GM12865 (cell line): ENCODE results near the gene CRIP2.

ENCODE experiments used
- DNase-seq: peaks from one replicate; pipeline ENCODE4 v3.0.0; 2010; ENCODE audit warnings: low read depth
- H3K4me3 ChIP-seq: 2 replicates; pipeline ENCODE4 v1.5.1; 2011; ENCODE audit warnings: mild to moderate bottlenecking, low read depth, low read length, control low read depth
- TF ChIP-seq, protein P1 (sequence below): IDR thresholded peaks from 2 replicates; pipeline ENCODE4 v1.5.1; 2011; ENCODE audit warnings: low read length, control low read depth, low read depth, inconsistent platforms; ENCODE audit not compliant: insufficient read depth; ENCODE audit errors: missing control alignments

Gene CRIP2

DNA sequence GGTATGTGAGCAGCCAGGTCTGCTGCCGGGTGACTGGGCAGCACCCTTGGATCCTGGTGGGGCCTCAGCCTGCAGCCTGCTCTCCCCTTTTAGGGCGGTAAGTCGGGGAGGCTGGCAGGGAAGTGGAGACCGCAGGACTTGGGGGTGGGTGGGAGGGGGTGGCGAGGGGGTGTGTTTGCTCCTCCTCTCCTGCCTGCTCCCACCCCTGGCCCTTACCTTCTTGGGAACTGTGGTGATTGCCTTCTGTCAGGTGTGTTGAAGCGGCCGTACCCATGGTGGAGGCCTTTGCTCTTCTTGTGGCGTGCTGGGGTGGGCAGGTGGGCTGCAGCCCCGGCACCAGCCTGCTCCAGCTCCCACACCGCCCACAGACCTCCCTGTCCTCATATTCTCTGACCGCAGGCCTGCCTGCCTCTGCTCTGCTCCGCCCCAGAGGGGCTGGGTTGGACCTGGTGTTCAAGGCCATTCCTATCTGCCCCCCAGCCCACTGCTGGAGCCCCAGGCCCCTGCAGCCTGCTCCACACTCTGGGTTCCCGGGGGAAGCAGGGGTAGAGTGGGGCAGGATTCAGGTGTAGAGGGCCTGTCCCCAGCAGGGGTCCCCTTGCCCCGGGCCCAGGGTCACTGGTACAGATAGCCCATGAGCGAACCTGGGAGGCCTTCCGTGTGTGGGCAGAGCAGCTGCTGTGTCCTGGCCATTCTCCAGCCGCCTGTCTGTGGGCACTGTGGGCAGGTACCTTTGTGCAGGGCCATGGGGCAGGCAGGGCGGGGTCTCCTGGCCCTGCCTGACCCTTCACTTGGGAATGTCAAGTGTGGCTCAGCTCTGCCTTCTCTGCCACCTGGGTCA is 21.6 kb downstream of the CRIP2 start:
- TF ChIP-seq, protein P1, sequence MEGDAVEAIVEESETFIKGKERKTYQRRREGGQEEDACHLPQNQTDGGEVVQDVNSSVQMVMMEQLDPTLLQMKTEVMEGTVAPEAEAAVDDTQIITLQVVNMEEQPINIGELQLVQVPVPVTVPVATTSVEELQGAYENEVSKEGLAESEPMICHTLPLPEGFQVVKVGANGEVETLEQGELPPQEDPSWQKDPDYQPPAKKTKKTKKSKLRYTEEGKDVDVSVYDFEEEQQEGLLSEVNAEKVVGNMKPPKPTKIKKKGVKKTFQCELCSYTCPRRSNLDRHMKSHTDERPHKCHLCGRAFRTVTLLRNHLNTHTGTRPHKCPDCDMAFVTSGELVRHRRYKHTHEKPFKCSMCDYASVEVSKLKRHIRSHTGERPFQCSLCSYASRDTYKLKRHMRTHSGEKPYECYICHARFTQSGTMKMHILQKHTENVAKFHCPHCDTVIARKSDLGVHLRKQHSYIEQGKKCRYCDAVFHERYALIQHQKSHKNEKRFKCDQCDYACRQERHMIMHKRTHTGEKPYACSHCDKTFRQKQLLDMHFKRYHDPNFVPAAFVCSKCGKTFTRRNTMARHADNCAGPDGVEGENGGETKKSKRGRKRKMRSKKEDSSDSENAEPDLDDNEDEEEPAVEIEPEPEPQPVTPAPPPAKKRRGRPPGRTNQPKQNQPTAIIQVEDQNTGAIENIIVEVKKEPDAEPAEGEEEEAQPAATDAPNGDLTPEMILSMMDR: no peak
- H3K4me3 ChIP-seq: no peak overlapping the region
- DNase-seq: no peak

DNA sequence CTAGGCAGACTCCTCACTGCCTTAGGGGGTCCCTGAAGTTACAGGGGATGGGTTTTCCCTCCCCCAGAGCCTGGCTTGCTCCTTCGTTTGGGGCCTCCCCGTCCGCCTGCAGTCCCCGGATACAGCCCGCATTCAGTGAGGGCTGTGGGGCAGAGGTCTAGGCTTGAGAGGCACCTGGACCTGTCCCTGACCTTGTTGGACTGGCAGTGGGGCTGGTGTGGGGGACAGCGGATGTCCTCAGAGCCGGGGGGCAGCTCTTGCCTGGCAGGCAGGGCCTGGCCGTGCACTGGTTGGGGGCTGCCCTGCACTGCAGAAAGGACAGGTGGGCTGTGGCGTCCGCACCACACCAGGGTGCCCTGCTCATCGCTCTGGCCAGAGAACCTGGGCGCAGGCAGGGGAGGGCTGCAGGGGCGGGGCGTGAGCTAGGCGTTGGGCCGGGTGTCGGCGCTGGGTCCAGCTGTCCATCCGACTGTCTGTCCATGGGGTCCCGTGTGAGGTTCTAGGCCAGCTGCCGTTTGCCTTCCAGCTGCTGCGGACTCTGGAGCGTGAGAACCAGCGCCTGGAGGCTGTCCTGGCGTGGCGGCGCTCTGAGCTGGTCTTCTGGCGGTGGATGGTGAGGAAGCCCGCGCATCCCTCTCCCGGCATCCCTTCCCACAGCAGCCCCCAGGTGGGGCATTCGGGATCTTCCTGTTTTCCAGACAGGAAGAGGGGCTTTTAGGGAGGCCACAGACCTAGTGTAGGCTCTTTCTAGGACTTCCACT is 22.4 kb downstream of the CRIP2 start:
- H3K4me3 ChIP-seq: no peak overlapping the region
- TF ChIP-seq, protein P1: no peak
- no peak for DNase-seq

DNA sequence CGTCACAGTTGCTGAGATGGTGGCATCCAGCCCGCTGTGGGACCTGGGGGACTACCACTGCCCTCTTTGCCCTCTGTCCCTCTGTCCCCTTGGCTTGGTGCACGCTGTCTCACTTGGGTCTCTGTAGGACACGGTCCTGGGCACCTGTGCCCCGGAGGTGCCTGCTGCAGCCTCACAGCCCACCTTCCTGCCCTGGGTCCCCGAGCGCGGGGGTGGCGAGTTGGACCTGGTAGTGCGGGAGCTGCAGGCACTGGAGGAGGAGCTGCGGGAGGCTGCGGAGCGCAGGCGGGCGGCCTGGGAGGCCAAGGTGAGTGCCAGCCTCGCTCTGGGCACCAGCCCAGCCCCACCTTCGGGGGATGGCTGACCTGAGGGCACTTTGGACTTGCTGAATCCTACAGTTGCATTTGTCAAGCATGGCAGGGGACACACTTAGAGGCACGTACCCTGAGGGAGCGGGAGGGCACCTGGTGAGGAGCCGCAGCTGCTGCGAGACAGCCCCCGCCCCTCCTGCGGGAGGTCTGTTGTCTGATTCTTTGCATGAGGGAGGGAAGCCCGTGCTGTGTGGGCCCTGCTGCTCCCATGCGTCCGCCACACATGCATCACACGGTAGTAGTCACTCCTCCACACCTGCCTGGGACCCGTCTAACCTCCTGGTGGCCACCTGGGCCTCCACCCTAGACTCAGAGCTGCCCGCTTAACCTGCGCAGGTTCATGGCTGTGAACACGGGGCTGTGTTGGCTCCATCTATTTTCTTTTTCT is 23.2 kb downstream of the CRIP2 start:
- no peak overlapping the region for H3K4me3 ChIP-seq
- TF ChIP-seq, protein P1: no peak
- DNase-seq: no peak

DNA sequence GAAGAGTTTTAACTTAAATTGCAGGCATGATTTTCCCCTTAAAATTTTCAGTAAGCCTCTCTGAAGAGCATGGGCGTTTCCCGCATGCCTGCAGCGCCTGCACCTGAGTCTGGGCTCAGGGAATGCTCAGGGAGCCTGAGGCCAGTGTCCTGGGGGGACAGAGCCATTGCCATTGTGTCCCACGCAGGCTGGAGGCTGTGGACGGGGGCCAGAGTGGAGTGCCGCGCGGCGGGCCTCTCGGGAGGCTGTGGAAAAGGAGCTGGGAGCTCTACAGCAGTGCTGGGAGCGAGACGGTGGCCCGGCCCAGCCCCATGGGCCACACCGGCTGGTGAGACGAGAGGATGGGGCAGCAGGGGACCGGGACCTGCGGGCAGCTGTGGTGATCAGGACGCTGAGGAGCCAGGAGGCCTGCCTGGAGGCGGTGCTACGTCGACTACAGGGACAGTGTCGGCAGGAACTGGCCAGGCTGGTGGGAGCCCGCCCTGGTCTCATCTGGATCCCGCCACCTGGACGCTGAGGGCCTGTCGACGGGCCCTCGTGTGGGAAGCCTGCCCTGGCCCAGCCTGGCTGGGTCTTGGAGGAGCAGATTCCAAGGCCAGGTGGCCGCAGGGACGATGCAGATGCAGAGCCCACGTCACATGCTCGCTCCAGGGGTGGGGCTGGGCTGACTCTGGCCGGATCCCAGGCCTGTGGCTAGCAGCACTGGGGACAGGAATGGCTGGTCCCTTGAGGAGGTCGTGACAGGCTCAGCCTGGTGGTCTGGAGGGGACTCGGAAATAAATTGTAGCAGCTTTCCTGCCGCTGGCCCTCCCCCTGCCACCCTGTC is 24.0 kb downstream of the CRIP2 start:
- DNase-seq: no peak

DNA sequence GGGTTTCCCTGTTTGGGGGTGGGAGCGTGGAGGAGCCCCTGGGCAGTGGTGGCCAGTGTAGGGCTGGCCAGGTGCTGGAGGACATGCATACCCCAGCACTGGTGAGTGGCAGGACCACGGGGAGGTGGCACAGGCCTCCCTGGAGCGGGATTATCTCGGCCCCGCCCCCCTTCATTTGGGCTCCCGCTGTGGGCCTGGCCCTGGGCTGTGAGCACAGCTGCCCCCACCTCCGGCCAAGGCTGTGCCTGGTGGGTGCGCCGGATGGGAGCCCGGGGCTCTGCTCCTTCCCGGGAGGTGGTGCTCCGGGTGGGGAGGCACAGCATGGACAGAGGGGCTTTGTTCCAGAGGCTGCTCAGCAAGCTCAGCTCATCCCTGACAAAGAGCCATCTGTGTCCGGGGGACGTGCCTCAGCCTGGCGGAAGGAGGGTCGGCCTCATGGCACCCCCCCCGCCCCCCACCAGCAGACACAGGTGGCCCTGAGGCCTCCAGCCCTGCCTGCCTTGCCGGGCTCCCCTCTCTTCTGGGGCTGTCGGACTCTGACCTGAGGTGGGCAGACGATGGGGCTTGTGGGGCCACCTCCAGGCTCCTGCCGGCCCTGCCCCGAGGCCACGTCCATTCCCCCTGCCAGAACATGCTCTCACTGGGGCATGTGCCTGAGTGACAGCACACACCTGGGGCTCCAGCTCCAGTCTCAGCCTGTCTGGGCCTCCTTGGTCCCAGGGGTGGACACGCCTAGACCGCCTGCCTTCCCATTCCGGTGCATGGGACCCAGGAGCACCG is 24.8 kb downstream of the CRIP2 start:
- TF ChIP-seq, protein P1: no peak
- DNase-seq: no peak
- no peak overlapping the region for H3K4me3 ChIP-seq

More for the DNA sequence above, 24.0 kb downstream of the CRIP2 start:
- TF ChIP-seq, protein P1: no peak
- no peak overlapping the region for H3K4me3 ChIP-seq
